Measurements from ENCODE around the gene LRRC59. TPM values are rescaled to one million over a fixed set of nuclear protein-coding genes. Genes with fewer than 3 reads are reported as not detected.

Gene LRRC59
- total RNA-seq, 1 experiment from 2014 or later, result 177 TPM

GRCh38 chr17:50424996-50425681, 27.8 kb upstream of the LRRC59 start:
- H3K27ac ChIP-seq (ENCODE audit: low read depth, low read length, poor library complexity, severe bottlenecking), result no peak overlapping the region
- H3K9me3 ChIP-seq (ENCODE audit: low read depth, low read length, poor library complexity, severe bottlenecking), result no peaks in the 10 kb centered on the region
- TF ChIP-seq CTCF (conservative IDR thresholded peaks at IDR 0.05; ENCODE audit: low read depth, low read length), result no peak
- intact Hi-C loops (cut with micrococcal nuclease; ENCODE audit: unreplicated experiment), result no loop called here
- ChIA-PET POLR2A (ENCODE audit: low non-redundant PET) (no interaction called here), CTCF (no interaction called here)
- no TSS peak for BruUV-seq (replicated peaks)
- peak overlapping the region; percentile 57 for H3K4me3 ChIP-seq (ENCODE audit: low read depth, low read length, poor library complexity, severe bottlenecking)
- H3K27me3 ChIP-seq (replicated peaks; ENCODE audit: insufficient read depth, low read depth, low read length, poor library complexity), result no peaks in the 10 kb centered on the region
- peaks cover 44% of the 10 kb centered on the region for H3K4me1 ChIP-seq (ENCODE audit: insufficient read depth, low read length, poor library complexity, severe bottlenecking)
- no peaks in the 10 kb centered on the region for H3K36me3 ChIP-seq (ENCODE audit: insufficient read depth, low read length, poor library complexity, severe bottlenecking)
- DNase-seq (ENCODE audit: low spot score), result no peak

GRCh38 chr17:50424246-50424995, 27.1 kb upstream of the LRRC59 start:
- no peak for TF ChIP-seq EZH2 (IDR thresholded peaks at IDR 0.05; ENCODE audit: borderline replicate concordance, low read depth, low read length, poor library complexity, severe bottlenecking)
- no peak for TF ChIP-seq CTCF (conservative IDR thresholded peaks at IDR 0.05; ENCODE audit: low read depth, low read length)
- H3K36me3 ChIP-seq (ENCODE audit: insufficient read depth, low read length, poor library complexity, severe bottlenecking), result no peaks in the 10 kb centered on the region
- intact Hi-C loops (cut with micrococcal nuclease; ENCODE audit: unreplicated experiment), result no loop called here
- ChIA-PET POLR2A (ENCODE audit: low non-redundant PET) (no interaction called here), CTCF (no interaction called here)
- peaks cover 44% of the 10 kb centered on the region for H3K4me1 ChIP-seq (ENCODE audit: insufficient read depth, low read length, poor library complexity, severe bottlenecking)
- no peak overlapping the region for H3K27ac ChIP-seq (ENCODE audit: low read depth, low read length, poor library complexity, severe bottlenecking)
- no TSS peak for BruUV-seq (replicated peaks)
- no peaks in the 10 kb centered on the region for H3K9me3 ChIP-seq (ENCODE audit: low read depth, low read length, poor library complexity, severe bottlenecking)
- DNase-seq (ENCODE audit: low spot score), result no peak
- no peak overlapping the region for H3K4me3 ChIP-seq (ENCODE audit: low read depth, low read length, poor library complexity, severe bottlenecking)
- H3K27me3 ChIP-seq (replicated peaks; ENCODE audit: insufficient read depth, low read depth, low read length, poor library complexity), result no peaks in the 10 kb centered on the region

GRCh38 chr17:50423553-50424159, 26.3 kb upstream of the LRRC59 start:
- no peak for TF ChIP-seq EZH2 (IDR thresholded peaks at IDR 0.05; ENCODE audit: borderline replicate concordance, low read depth, low read length, poor library complexity, severe bottlenecking)
- TF ChIP-seq CTCF (conservative IDR thresholded peaks at IDR 0.05; ENCODE audit: low read depth, low read length), result no peak
- ChIA-PET CTCF (no interaction called here), POLR2A (ENCODE audit: low non-redundant PET) (no interaction called here)
- Histone ChIP-seq H3K27me3 (replicated peaks; ENCODE audit: insufficient read depth, low read depth, low read length, poor library complexity) (no peaks in the 10 kb centered on the region), H3K4me1 (ENCODE audit: insufficient read depth, low read length, poor library complexity, severe bottlenecking) (peaks cover 44% of the 10 kb centered on the region), H3K4me3 (ENCODE audit: low read depth, low read length, poor library complexity, severe bottlenecking) (no peak overlapping the region), H3K27ac (ENCODE audit: low read depth, low read length, poor library complexity, severe bottlenecking) (no peak overlapping the region), H3K9me3 (ENCODE audit: low read depth, low read length, poor library complexity, severe bottlenecking) (no peaks in the 10 kb centered on the region), H3K36me3 (ENCODE audit: insufficient read depth, low read length, poor library complexity, severe bottlenecking) (no peaks in the 10 kb centered on the region)
- intact Hi-C loops (cut with micrococcal nuclease; ENCODE audit: unreplicated experiment), result no loop called here
- peak; percentile 84 for DNase-seq (ENCODE audit: low spot score)
- no TSS peak for BruUV-seq (replicated peaks)

Measured in A673 (cell line).